PC-3 (cell line): ENCODE data around the gene SNX13. TPM values are rescaled to one million over a fixed set of nuclear protein-coding genes. Genes with fewer than 3 reads are reported as not detected.
A peak's percentile ranks its signal among the peaks of the same experiment; 100 is the strongest.

Experiments
- ATAC-seq: fragments of 200-7000 bp; cut with Tn5 transposase; 2 replicates; pipeline ENCODE4 v1.9.1; 2020; ENCODE audit warnings: mild to moderate bottlenecking, moderate library complexity
- BruUV-seq: library from RNA; stranded (reverse); fragments of 400-500 nt; replicated peaks from 2 replicates; lab custom pipeline; 2021; lab: Mats Ljungman, UMichigan
- CTCF ChIA-PET: fragments of 300-600 bp; sonication (Branson Sonifier 250); formaldehyde crosslinking; loops from one replicate; lab custom pipeline; 2022; ENCODE audit warnings: antibody characterized with exemption; lab: Charles Lee
- POLR2A ChIA-PET: fragments of 300-600 bp; sonication (Branson Sonifier 250); formaldehyde crosslinking; loops from one replicate; lab custom pipeline; 2022; ENCODE audit warnings: antibody characterized with exemption; ENCODE audit not compliant: unreplicated experiment; lab: Charles Lee
- DNase-seq: peaks from one replicate; pipeline ENCODE4 v3.0.0-alpha.2; 2015
- H2AFZ ChIP-seq: fragments of 300-600 bp; sonication (generic); 2 replicates; pipeline ENCODE4 v1.6.0; 2016; ENCODE audit warnings: antibody characterized with exemption, low read length
- H3F3A ChIP-seq: fragments of 300-600 bp; sonication (generic); one replicate; pipeline ENCODE4 v1.6.0; 2017; ENCODE audit warnings: antibody characterized with exemption, low read length, control low read depth, mild to moderate bottlenecking; ENCODE audit not compliant: unreplicated experiment
- H3K27ac ChIP-seq: fragments of 300-600 bp; sonication (generic); 2 replicates; pipeline ENCODE4 v1.5.1; 2016; ENCODE audit warnings: mild to moderate bottlenecking, low read length
- H3K27me3 ChIP-seq: fragments of 300-600 bp; sonication (generic); 2 replicates; pipeline ENCODE4 v1.6.1; 2016; ENCODE audit warnings: low read length, mixed read lengths
- H3K36me3 ChIP-seq: fragments of 300-600 bp; sonication (generic); 2 replicates; pipeline ENCODE4 v1.6.1; 2016; ENCODE audit warnings: low read depth, mixed run types, low read length, mixed read lengths
- H3K4me1 ChIP-seq: fragments of 300-600 bp; sonication (generic); 2 replicates; pipeline ENCODE4 v1.5.1; 2016; ENCODE audit warnings: low read length; ENCODE audit not compliant: insufficient read depth
- H3K4me2 ChIP-seq: fragments of 300-600 bp; sonication (generic); 2 replicates; pipeline ENCODE4 v1.6.0; 2016; ENCODE audit warnings: low read length
- H3K4me3 ChIP-seq: fragments of 300-600 bp; sonication (generic); 2 replicates; pipeline ENCODE4 v1.5.1; 2016; ENCODE audit warnings: mild to moderate bottlenecking, low read length, mixed read lengths
- H3K79me2 ChIP-seq: fragments of 300-600 bp; sonication (generic); 2 replicates; pipeline ENCODE4 v1.6.1; 2017; ENCODE audit warnings: low read length, mixed read lengths
- H3K9ac ChIP-seq: fragments of 300-600 bp; sonication (generic); 2 replicates; pipeline ENCODE4 v1.6.0; 2016; ENCODE audit warnings: mild to moderate bottlenecking, low read length
- H3K9me2 ChIP-seq: fragments of 300-600 bp; sonication (generic); replicated peaks from 2 replicates; pipeline ENCODE4 v1.6.1; 2016; ENCODE audit warnings: mixed run types, low read length, mixed read lengths
- H3K9me3 ChIP-seq: fragments of 300-600 bp; sonication (generic); 2 replicates; pipeline ENCODE4 v1.6.1; 2016; ENCODE audit warnings: low read length, mixed read lengths
- H4K20me1 ChIP-seq: fragments of 300-600 bp; sonication (generic); 2 replicates; pipeline ENCODE4 v1.6.1; 2016; ENCODE audit warnings: low read length, mixed read lengths
- CTCF ChIP-seq: fragments of 300-600 bp; sonication (generic); conservative IDR thresholded peaks from 2 replicates; pipeline ENCODE4 v1.5.1; 2017; ENCODE audit warnings: antibody characterized with exemption, low read depth, mild to moderate bottlenecking, low read length
- EZH2 ChIP-seq: fragments of 300-600 bp; sonication (generic); IDR thresholded peaks from one replicate; pipeline ENCODE4 v1.6.1; 2017; ENCODE audit warnings: antibody characterized with exemption, mild to moderate bottlenecking, low read length; ENCODE audit not compliant: unreplicated experiment
- EZH2phosphoT487 ChIP-seq: fragments of 300-600 bp; sonication (generic); IDR thresholded peaks from 2 replicates; pipeline ENCODE4 v1.6.1; 2018; ENCODE audit warnings: mild to moderate bottlenecking, antibody characterized with exemption, low read length, borderline replicate concordance
- intact Hi-C: fragments of 100-400 bp; cut with micrococcal nuclease; formaldehyde crosslinking; loops from 2 replicates; pipeline ENCODE4 v1.9.0; 2023
- total RNA-seq: library from RNA; depleted of rRNA; stranded (reverse); fragments of >200 nt; gene quantifications from 2 replicates; pipeline ENCODE4 v1.2.3, GENCODE V29; 2014

SNX13 gene
- total RNA-seq, 1 experiment from 2014 or later, result 33.9 TPM

GRCh38 chr7:17968791-17969715, 28.8 kb upstream of the SNX13 start:
- peaks cover 29% of the 10 kb centered on the region for H3K4me1 ChIP-seq
- BruUV-seq, result TSS peak; percentile 97
- no peak for TF ChIP-seq CTCF
- no peaks in the 10 kb centered on the region for H3K36me3 ChIP-seq
- peak overlapping the region; percentile 40 for H2AFZ ChIP-seq
- no peaks in the 10 kb centered on the region for H3K9me2 ChIP-seq
- H3K79me2 ChIP-seq, result no peaks in the 10 kb centered on the region
- H3K27me3 ChIP-seq, result no peaks in the 10 kb centered on the region
- peak overlapping the region; percentile 42 for H3K27ac ChIP-seq
- no peaks in the 10 kb centered on the region for H3K9me3 ChIP-seq
- no peaks in the 10 kb centered on the region for H4K20me1 ChIP-seq
- ATAC-seq, result peak; percentile 65
- CTCF ChIA-PET, result interaction anchor here (0.6 to 1.6 kb wide), 2 partner anchors 199 to 599 kb away, joined by 3 to 9 read pairs; no protein-coding TSS in a partner anchor
- DNase-seq, result peak; percentile 69
- H3K4me2 ChIP-seq, result no peak overlapping the region
- H3K9ac ChIP-seq, result no peak overlapping the region
- no peak overlapping the region for H3K4me3 ChIP-seq
- POLR2A ChIA-PET, result interaction anchor here (1.0 kb wide), 1 partner anchor 72 kb away, joined by 4 read pairs; no protein-coding TSS in a partner anchor
- peaks cover 8% of the 10 kb centered on the region for H3F3A ChIP-seq
- intact Hi-C loops, result loop anchor here (2.0 to 5.0 kb wide), 5 partner anchors 118 to 287 kb away; no protein-coding TSS in a partner anchor

- CTCF ChIA-PET, result no interaction called here
- ATAC-seq (no peak), DNase-seq (no peak)
- intact Hi-C loops, result loop anchor here (5.0 kb wide), 2 partner anchors 121 to 284 kb away; no protein-coding TSS in a partner anchor
- Histone ChIP-seq H3F3A (peaks cover 8% of the 10 kb centered on the region), H3K9me3 (no peaks in the 10 kb centered on the region), H3K79me2 (no peaks in the 10 kb centered on the region), H3K36me3 (no peaks in the 10 kb centered on the region), H3K4me2 (no peak overlapping the region), H2AFZ (no peak overlapping the region), H3K9ac (no peak overlapping the region), H4K20me1 (no peaks in the 10 kb centered on the region), H3K27me3 (no peaks in the 10 kb centered on the region), H3K4me1 (peaks cover 29% of the 10 kb centered on the region), H3K9me2 (no peaks in the 10 kb centered on the region), H3K27ac (no peak overlapping the region), H3K4me3 (no peak overlapping the region)
- no peak for TF ChIP-seq EZH2
- TF ChIP-seq EZH2phosphoT487, result no peak
- no peak for TF ChIP-seq CTCF
- POLR2A ChIA-PET, result no interaction called here
- BruUV-seq, result no TSS peak
Observed at GRCh38 chr7:17966706-17967105, 26.4 kb upstream of the SNX13 start.
